Measurements from ENCODE around the gene NAA15. TPM values are rescaled to one million over a fixed set of nuclear protein-coding genes. Genes with fewer than 3 reads are reported as not detected.

The NAA15 gene
- total RNA-seq, 1 experiment from 2014 or later, result 98.9 TPM

DNA sequence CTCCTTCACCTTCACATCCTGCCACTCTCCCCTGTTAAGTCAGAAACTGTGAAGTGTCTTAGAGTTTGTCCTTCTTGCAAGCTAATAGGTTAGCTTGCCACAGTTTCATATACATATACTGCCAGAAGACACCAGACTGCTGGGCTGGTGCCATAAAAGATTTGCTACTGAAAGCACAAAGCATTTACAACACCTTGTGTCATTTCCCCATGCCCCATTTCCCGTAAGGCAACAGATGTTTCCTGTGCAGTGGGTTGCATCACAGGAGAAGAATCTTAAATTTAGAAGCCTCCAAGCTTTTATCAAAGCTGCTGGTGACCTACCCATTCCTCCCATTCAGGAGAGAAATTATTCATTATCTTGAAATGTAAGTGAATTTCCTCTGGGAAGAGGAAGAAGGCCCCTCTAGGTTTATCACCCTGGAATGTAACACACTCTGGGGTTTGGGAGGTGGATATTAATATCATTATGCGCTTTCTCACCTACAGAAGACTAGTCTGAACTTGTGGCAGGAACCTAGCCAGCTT, 118.1 kb downstream of the NAA15 start (continued):
- TF ChIP-seq GRHL2 (CRISPR knock-in tag; IDR thresholded peaks at IDR 0.05; ENCODE audit: insufficient replicate concordance, severe bottlenecking), result no peak
- TF ChIP-seq TEAD1 (CRISPR knock-in tag; IDR thresholded peaks at IDR 0.05), result no peak
- TF ChIP-seq IRF2 (CRISPR knock-in tag; IDR thresholded peaks at IDR 0.05; ENCODE audit: borderline replicate concordance, low read depth), result no peak

DNA sequence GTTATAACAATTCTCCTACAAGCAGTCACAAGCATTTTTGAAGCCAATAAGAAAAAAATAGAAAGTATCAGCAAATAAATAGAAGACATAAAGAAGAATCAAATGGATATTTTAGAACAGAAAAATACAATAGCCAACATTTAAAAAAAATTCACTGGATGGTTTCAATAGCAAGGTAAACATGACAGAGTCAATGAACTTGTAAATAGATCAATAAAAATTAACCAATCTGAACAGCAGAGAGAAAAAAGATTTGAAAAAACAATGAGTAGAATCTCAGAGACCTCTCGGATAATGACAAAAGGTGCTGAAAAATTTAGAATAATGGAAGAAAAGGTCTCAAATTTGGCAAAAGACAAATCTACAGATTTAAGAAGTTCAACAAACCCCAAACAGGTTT, 119.3 kb downstream of the NAA15 start:
- H3K27ac Mint-ChIP-seq, result no peak overlapping the region
- H3K27me3 Mint-ChIP-seq (ENCODE audit: low read depth), result no peaks in the 10 kb centered on the region; the same call in 1 of the 2 replicates
- ChIA-PET CTCF (interaction anchor here (1.2 kb wide), 1 partner anchor 77 kb away, joined by 4 read pairs; no protein-coding TSS in a partner anchor), POLR2A (no interaction called here)
- peaks cover 32% of the 10 kb centered on the region for H3K9me3 Mint-ChIP-seq
- TF ChIP-seq, protein P1, sequence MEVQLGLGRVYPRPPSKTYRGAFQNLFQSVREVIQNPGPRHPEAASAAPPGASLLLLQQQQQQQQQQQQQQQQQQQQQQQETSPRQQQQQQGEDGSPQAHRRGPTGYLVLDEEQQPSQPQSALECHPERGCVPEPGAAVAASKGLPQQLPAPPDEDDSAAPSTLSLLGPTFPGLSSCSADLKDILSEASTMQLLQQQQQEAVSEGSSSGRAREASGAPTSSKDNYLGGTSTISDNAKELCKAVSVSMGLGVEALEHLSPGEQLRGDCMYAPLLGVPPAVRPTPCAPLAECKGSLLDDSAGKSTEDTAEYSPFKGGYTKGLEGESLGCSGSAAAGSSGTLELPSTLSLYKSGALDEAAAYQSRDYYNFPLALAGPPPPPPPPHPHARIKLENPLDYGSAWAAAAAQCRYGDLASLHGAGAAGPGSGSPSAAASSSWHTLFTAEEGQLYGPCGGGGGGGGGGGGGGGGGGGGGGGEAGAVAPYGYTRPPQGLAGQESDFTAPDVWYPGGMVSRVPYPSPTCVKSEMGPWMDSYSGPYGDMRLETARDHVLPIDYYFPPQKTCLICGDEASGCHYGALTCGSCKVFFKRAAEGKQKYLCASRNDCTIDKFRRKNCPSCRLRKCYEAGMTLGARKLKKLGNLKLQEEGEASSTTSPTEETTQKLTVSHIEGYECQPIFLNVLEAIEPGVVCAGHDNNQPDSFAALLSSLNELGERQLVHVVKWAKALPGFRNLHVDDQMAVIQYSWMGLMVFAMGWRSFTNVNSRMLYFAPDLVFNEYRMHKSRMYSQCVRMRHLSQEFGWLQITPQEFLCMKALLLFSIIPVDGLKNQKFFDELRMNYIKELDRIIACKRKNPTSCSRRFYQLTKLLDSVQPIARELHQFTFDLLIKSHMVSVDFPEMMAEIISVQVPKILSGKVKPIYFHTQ (CRISPR knock-in tag; IDR thresholded peaks at IDR 0.05), result no peak
- no peak for TF ChIP-seq TEAD1 (CRISPR knock-in tag; IDR thresholded peaks at IDR 0.05)
- TF ChIP-seq, protein P2, sequence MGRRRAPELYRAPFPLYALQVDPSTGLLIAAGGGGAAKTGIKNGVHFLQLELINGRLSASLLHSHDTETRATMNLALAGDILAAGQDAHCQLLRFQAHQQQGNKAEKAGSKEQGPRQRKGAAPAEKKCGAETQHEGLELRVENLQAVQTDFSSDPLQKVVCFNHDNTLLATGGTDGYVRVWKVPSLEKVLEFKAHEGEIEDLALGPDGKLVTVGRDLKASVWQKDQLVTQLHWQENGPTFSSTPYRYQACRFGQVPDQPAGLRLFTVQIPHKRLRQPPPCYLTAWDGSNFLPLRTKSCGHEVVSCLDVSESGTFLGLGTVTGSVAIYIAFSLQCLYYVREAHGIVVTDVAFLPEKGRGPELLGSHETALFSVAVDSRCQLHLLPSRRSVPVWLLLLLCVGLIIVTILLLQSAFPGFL (CRISPR knock-in tag; IDR thresholded peaks at IDR 0.05; ENCODE audit: borderline replicate concordance), result no peak
- TF ChIP-seq GABPB1 (CRISPR knock-in tag; IDR thresholded peaks at IDR 0.05), result no peak
- TF ChIP-seq, protein P3, sequence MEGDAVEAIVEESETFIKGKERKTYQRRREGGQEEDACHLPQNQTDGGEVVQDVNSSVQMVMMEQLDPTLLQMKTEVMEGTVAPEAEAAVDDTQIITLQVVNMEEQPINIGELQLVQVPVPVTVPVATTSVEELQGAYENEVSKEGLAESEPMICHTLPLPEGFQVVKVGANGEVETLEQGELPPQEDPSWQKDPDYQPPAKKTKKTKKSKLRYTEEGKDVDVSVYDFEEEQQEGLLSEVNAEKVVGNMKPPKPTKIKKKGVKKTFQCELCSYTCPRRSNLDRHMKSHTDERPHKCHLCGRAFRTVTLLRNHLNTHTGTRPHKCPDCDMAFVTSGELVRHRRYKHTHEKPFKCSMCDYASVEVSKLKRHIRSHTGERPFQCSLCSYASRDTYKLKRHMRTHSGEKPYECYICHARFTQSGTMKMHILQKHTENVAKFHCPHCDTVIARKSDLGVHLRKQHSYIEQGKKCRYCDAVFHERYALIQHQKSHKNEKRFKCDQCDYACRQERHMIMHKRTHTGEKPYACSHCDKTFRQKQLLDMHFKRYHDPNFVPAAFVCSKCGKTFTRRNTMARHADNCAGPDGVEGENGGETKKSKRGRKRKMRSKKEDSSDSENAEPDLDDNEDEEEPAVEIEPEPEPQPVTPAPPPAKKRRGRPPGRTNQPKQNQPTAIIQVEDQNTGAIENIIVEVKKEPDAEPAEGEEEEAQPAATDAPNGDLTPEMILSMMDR (IDR thresholded peaks at IDR 0.05), result no peak
- TF ChIP-seq, protein P4, sequence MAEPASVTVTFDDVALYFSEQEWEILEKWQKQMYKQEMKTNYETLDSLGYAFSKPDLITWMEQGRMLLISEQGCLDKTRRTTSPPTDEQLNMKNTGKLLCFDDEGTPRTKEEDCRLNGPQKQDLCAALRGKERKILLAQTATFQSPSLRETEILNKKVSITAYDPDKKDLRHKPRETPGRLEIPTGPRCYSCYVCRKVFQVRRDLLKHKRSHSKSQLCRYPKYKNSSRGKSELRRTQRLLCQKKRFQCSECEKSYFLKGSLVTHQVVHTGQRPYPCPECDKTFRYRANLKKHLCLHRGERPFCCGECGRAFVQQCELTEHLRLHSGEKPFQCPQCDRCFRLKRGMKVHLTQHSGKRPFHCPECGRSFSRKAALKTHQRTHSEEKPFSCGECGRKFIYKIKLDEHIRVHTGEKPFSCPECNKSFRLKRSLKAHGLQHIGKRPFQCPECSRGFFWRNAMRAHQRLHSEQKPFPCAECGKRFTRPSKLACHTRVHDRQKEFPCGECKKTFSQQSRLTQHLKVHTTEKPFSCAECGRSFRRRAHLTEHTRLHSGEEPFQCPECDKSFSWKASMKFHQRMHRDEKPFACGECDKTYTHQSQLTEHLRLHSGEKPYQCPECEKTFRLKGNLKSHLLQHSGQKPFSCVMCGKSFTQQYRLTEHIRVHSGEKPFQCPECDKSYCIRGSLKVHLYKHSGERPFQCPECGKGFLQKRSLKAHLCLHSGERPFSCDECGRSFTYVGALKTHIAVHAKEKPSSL (CRISPR knock-in tag; conservative IDR thresholded peaks at IDR 0.05), result no peak
- TF ChIP-seq, protein P5, sequence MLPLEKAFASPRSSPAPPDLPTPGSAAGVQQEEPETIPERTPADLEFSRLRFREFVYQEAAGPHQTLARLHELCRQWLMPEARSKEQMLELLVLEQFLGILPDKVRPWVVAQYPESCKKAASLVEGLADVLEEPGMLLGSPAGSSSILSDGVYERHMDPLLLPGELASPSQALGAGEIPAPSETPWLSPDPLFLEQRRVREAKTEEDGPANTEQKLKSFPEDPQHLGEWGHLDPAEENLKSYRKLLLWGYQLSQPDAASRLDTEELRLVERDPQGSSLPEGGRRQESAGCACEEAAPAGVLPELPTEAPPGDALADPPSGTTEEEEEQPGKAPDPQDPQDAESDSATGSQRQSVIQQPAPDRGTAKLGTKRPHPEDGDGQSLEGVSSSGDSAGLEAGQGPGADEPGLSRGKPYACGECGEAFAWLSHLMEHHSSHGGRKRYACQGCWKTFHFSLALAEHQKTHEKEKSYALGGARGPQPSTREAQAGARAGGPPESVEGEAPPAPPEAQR (CRISPR knock-in tag; IDR thresholded peaks at IDR 0.05), result no peak
- TF ChIP-seq MYBL2 (CRISPR knock-in tag; IDR thresholded peaks at IDR 0.05), result no peak
- TF ChIP-seq ZNF263 (CRISPR knock-in tag; IDR thresholded peaks at IDR 0.05; ENCODE audit: low read depth), result no peak
- no peak for TF ChIP-seq KAT7 (CRISPR knock-in tag; IDR thresholded peaks at IDR 0.05; ENCODE audit: borderline replicate concordance)
- TF ChIP-seq, protein P6, sequence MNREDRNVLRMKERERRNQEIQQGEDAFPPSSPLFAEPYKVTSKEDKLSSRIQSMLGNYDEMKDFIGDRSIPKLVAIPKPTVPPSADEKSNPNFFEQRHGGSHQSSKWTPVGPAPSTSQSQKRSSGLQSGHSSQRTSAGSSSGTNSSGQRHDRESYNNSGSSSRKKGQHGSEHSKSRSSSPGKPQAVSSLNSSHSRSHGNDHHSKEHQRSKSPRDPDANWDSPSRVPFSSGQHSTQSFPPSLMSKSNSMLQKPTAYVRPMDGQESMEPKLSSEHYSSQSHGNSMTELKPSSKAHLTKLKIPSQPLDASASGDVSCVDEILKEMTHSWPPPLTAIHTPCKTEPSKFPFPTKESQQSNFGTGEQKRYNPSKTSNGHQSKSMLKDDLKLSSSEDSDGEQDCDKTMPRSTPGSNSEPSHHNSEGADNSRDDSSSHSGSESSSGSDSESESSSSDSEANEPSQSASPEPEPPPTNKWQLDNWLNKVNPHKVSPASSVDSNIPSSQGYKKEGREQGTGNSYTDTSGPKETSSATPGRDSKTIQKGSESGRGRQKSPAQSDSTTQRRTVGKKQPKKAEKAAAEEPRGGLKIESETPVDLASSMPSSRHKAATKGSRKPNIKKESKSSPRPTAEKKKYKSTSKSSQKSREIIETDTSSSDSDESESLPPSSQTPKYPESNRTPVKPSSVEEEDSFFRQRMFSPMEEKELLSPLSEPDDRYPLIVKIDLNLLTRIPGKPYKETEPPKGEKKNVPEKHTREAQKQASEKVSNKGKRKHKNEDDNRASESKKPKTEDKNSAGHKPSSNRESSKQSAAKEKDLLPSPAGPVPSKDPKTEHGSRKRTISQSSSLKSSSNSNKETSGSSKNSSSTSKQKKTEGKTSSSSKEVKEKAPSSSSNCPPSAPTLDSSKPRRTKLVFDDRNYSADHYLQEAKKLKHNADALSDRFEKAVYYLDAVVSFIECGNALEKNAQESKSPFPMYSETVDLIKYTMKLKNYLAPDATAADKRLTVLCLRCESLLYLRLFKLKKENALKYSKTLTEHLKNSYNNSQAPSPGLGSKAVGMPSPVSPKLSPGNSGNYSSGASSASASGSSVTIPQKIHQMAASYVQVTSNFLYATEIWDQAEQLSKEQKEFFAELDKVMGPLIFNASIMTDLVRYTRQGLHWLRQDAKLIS (CRISPR knock-in tag; IDR thresholded peaks at IDR 0.05; ENCODE audit: borderline replicate concordance), result no peak
- no peak for TF ChIP-seq CREB1 (CRISPR knock-in tag; IDR thresholded peaks at IDR 0.05)
- TF ChIP-seq, protein P7, sequence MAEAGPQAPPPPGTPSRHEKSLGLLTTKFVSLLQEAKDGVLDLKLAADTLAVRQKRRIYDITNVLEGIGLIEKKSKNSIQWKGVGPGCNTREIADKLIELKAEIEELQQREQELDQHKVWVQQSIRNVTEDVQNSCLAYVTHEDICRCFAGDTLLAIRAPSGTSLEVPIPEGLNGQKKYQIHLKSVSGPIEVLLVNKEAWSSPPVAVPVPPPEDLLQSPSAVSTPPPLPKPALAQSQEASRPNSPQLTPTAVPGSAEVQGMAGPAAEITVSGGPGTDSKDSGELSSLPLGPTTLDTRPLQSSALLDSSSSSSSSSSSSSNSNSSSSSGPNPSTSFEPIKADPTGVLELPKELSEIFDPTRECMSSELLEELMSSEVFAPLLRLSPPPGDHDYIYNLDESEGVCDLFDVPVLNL (CRISPR knock-in tag; IDR thresholded peaks at IDR 0.05; ENCODE audit: borderline replicate concordance, low read depth), result no peak
- no peak for TF ChIP-seq TP53 (CRISPR knock-in tag; IDR thresholded peaks at IDR 0.05)
- H3K4me1 Mint-ChIP-seq, result no peaks in the 10 kb centered on the region
- H3K36me3 Mint-ChIP-seq, result peaks cover 12% of the 10 kb centered on the region
- no peak overlapping the region for H3K4me3 Mint-ChIP-seq
- DNase-seq (ENCODE audit: low spot score) (no peak), ATAC-seq (no peak)
